GM20000 (cell line): Measurements from ENCODE around the gene TOMM34.

Source experiments
- DNase-seq: peaks from one replicate; pipeline ENCODE4 v3.0.0; 2012; ENCODE audit warnings: low spot score
- CTCF ChIP-seq: IDR thresholded peaks from 2 replicates; pipeline ENCODE4 v1.5.1; 2012; ENCODE audit warnings: mild to moderate bottlenecking, control low read depth; ENCODE audit errors: extremely low read depth, missing control alignments

TOMM34 gene

GRCh38 chr20:44961870-44962267 lies 1.7 kb upstream of the TOMM34 start:
- TF ChIP-seq CTCF = no peak
- DNase-seq = no peak

GRCh38 chr20:44961011-44961869 lies 1.0 kb upstream of the TOMM34 start:
- DNase-seq = no peak
- no peak for TF ChIP-seq CTCF

- peak; percentile 59 for DNase-seq
- no peak for TF ChIP-seq CTCF
Measured at GRCh38 chr20:44959638-44960102, 527 bp downstream of the TOMM34 start.

GRCh38 chr20:44959082-44959637 lies 1.0 kb downstream of the TOMM34 start:
- no peak for DNase-seq
- TF ChIP-seq CTCF = no peak

GRCh38 chr20:44958276-44958675 lies 1.9 kb downstream of the TOMM34 start:
- DNase-seq = no peak

GRCh38 chr20:44956410-44956809 lies 3.8 kb downstream of the TOMM34 start:
- no peak for TF ChIP-seq CTCF
- DNase-seq = no peak

More at GRCh38 chr20:44958276-44958675, 1.9 kb downstream of the TOMM34 start:
- TF ChIP-seq CTCF = no peak

GRCh38 chr20:44955270-44955669 lies 4.9 kb downstream of the TOMM34 start:
- no peak for TF ChIP-seq CTCF
- no peak for DNase-seq
